T47D (cell line): ENCODE results near the gene CYTH4.

Source experiments
- DNase-seq, 2 experiments: peaks; one replicate each; pipeline versions ENCODE4 v3.0.0 to v3.0.0-alpha.2; 2011 to 2012; ENCODE audit warnings: low read depth in 1 of 2, low spot score in 1 of 2
- JUND ChIP-seq: IDR thresholded peaks from 2 replicates; pipeline ENCODE4 v1.6.1; 2012; ENCODE audit warnings: low read depth
- in situ Hi-C: cut with HindIII; loops from 2 replicates; pipeline ENCODE4 v1.10.0; 2016; ENCODE audit warnings: low sequenced_read_pairs, low pct_unique_long_range_greater_than_20kb

Gene CYTH4

DNA sequence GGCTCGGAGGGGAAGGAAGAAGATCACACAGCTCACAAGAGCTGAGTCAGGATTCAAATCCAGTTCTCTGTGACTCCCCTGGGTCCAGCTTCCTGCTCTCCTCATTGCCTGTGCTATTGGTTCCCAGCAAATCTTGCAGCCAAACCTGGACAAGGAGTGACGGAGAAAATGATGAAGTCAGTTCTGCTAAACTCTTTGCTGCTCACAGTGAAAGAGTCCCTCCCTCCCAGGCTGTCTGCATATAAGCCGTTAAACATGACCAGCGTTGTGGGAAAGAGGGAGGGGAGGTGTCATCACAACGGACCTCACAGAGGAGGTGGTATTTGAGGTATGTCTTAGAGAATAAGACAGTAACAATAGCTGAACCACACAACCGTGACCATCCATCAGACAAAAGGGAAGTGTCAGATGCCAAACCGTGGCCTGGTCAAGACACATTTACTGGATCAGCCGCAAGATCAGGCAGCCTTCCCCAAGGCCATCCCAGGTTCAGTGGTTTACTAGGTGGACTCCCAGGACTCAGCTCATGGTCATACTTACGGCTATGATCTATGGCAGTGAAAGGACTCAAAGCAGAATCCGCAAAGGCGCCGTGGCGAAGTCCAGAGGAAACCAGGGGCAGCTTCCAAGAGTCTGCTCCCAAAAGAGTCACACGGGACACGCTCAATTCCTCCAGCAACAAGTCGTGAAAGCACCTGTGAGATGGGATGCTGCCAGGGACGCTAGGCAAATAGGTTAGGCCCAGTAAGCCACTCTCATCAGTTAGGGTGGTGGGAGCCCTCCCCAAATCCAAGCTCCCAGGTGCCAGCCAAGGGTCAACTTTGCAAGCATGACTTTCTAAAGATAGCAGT is 2.8 kb upstream of the CYTH4 start:
- no peak for DNase-seq
- no peak for TF ChIP-seq JUND
- in situ Hi-C loops: no loop called here

- in situ Hi-C loops: no loop called here
- no peak for TF ChIP-seq JUND
- no peak for DNase-seq
Measured at GRCh38 chr22:37280718-37281117, 1.6 kb upstream of the CYTH4 start.

DNA sequence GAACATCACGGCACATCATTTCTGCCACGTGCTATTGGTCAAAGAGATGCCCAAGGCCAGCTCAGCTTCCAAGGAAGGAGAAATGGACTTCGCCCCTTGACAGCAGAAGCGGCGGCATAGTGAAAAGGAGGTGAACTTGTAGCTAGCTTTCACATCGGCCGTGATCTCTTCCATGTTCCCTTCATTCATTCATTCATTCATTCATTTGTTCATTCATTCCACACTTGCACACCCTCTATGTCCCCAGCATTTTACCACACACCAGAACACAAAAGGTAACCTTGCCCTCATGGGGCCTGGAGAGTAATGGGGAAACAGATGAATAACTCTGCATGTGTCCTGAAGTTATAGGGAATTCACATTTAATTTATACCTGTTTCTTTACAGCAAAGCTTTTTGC is 1.1 kb upstream of the CYTH4 start:
- DNase-seq: no peak
- no peak for TF ChIP-seq JUND
- in situ Hi-C loops: no loop called here

DNA sequence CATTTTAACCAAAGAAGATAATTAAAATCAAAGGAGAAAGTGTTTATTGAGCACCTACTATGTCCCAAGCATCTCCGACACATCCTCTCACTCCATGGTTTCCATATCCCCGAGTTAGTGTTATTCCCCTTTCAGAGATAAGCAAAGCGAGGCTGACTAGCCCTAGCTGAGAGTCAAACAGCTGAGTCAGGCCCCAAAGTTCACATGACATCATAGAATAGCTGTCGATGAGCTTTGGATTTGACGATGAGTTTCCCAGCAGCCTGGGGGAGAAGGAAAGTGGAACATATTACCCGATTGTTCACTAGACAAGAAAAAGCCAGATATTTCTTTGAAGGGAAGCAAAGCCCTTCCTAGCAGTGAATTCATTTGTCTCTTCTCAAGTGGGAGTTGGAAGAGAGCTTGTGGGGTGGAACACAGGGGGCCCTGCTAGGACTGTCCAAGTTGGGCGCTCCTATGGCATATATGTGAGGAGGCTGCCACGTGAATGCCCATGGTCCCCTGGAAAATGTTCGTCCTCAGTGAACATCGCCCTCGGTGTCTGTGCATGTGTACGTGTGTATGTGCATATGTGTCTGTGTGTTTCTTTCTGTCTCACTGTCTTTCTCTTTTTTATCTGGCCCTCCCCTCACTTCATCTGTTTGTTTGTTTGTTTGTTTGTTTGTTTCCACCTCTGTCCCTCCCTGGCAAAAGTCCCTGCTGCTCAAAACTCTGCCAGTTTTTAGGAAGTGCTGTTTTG is 493 bp upstream of the CYTH4 start:
- no peak for TF ChIP-seq JUND
- in situ Hi-C loops: no loop called here
- no peak for DNase-seq

GRCh38 chr22:37283393-37283937 is 1.2 kb downstream of the CYTH4 start:
- DNase-seq: no peak
- TF ChIP-seq JUND: no peak
- in situ Hi-C loops: no loop called here

DNA sequence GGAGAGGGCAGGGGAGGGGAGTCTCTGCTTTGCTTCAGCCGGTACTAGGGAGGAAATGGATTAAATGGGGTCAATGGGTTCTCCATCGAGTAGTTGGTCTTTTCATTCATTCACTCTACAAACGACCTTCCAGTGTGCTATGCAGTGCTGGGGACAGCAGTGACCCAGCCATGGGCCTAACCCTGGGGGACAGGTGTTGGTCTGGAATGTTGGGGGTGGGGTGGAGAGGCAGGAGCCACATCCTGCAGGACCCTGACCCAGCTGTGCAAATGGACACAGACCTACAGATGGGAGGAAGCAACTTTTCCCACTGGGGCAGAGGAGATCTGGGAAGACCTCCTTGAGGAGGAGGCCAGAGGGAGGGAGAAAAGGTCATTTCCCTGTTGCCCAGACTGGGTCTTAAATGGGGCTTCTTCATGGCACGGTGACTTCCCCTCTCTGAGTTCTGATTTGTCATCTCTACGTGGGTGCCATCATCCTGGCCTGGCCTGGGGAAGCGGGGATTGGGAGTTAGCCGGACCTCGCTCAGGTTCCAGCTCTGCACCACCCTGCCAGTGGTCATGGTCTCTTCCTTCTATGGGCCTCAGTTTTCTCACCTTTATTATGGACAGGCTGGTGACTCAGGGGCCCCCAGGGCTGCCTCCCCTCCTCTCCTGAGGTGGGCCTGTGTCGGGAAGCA is 2.0 kb downstream of the CYTH4 start:
- in situ Hi-C loops: no loop called here
- DNase-seq: no peak
- no peak for TF ChIP-seq JUND

- in situ Hi-C loops: no loop called here
Measured at GRCh38 chr22:37284805-37285355, 2.6 kb downstream of the CYTH4 start.

GRCh38 chr22:37285937-37286336 is 3.6 kb downstream of the CYTH4 start:
- in situ Hi-C loops: no loop called here
- TF ChIP-seq JUND: no peak
- DNase-seq: no peak

More at GRCh38 chr22:37284805-37285355, 2.6 kb downstream of the CYTH4 start:
- DNase-seq: no peak
- TF ChIP-seq JUND: no peak

- TF ChIP-seq JUND: no peak
- no peak for DNase-seq
- in situ Hi-C loops: no loop called here
Measured at GRCh38 chr22:37287550-37287951, 5.2 kb downstream of the CYTH4 start.

DNA sequence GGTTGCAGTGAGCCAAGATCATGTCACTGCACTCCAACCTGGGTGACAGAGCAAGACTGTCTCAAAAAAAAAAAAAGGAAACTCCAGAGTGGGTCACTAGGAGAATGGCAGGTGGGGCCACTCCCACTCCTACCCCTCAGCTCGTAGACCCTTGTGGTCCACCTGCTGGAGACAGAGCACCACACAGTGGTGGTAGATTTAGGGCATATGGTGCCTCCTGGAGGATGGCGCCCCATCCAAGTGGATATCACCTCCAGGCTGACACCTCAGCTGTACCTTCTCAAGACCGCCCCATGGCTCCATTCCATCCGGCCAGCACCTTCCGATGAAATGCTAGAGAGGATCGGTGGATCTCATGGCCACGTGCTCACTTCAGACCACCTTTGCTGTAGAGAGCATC is 6.2 kb downstream of the CYTH4 start:
- DNase-seq: no peak
- TF ChIP-seq JUND: no peak
- in situ Hi-C loops: no loop called here

GRCh38 chr22:37289156-37289735 is 6.9 kb downstream of the CYTH4 start:
- no peak for TF ChIP-seq JUND
- in situ Hi-C loops: no loop called here
- no peak for DNase-seq

DNA sequence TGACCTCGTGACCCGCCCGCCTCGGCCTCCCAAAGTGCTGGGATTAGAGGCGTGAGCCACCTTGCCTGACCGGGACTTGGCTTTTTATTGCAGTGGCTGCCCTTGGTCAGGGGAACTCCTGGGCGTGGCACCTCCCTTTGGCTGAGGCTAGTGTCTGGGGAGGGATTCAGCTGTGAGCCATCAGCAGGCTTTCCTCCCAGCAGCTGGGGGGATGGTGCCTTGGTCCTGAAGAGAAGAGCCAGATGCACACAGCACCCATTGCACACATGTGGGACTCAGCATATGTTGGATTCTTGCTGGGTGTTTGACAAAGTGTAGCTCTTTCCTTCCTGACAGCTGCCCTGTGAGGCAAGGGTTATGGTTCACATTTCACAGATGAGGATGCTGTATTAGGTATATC is 8.4 kb downstream of the CYTH4 start:
- in situ Hi-C loops: no loop called here
- no peak for TF ChIP-seq JUND
- DNase-seq: no peak
